ENCODE results near the gene C10orf120.

DNA sequence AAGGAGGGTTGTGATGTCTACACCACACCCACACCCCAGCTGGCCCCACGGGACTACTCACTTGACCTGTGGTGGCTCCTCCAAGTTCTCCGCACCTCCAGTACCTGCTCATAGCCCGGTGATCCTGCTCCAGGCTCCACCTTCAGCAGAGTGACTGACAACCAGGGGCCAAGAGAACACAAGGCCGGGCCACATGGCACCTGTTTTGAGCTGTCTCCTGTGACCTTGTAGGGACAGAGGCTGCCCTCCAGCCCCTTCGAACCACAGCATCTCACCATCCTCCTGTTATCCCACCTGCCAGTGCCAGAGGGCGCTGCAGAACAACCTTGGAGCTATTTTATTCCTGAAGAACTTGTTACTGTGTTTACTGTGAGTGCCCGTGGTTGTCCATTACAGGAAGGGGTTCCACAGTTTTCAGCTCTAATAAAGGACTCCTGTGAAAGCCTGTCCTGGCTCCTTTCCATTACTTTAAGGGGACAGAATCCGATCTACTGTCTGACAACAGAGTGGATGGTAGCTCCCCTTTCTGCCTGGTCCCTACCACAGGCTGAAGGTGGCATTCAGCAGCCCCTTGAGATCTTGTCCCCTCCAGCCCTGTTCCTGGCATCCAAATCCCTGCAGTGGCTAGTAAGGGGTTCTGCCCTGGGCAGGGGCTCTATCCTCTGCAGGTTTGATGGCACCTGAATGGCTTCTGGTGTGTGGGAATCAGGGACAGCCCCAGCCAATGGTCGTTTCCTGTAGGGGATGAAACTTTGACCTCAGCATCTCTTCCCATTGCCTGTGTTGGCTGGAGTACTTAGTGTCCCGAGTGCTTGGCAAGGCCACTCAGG, 50.8 kb downstream of the C10orf120 start:
- TF ChIP-seq, protein P1, sequence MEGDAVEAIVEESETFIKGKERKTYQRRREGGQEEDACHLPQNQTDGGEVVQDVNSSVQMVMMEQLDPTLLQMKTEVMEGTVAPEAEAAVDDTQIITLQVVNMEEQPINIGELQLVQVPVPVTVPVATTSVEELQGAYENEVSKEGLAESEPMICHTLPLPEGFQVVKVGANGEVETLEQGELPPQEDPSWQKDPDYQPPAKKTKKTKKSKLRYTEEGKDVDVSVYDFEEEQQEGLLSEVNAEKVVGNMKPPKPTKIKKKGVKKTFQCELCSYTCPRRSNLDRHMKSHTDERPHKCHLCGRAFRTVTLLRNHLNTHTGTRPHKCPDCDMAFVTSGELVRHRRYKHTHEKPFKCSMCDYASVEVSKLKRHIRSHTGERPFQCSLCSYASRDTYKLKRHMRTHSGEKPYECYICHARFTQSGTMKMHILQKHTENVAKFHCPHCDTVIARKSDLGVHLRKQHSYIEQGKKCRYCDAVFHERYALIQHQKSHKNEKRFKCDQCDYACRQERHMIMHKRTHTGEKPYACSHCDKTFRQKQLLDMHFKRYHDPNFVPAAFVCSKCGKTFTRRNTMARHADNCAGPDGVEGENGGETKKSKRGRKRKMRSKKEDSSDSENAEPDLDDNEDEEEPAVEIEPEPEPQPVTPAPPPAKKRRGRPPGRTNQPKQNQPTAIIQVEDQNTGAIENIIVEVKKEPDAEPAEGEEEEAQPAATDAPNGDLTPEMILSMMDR (IDR thresholded peaks at IDR 0.05) = peak; percentile 73 to 94 (median 90)
- no peak for TF ChIP-seq POLR2A (IDR thresholded peaks at IDR 0.05)
